SK-N-SH (cell line): ENCODE results near the gene SEMA3C. TPM values are rescaled to one million over a fixed set of nuclear protein-coding genes. Genes with fewer than 3 reads are reported as not detected.
A peak's percentile ranks its signal among the peaks of the same experiment; 100 is the strongest.

Experiments used
- CTCF ChIA-PET: fragments of 300-600, 350-600 bp; formaldehyde crosslinking; extraction: SDS; loops from one replicate; lab custom pipeline; 2021; lab: Yijun Ruan, JAX
- POLR2A ChIA-PET: fragments of 350-600 bp; sonication (Branson Sonifier 250); formaldehyde crosslinking; extraction: SDS; loops from one replicate; lab custom pipeline; 2020; ENCODE audit warnings: antibody characterized with exemption, inconsistent platforms; lab: Yijun Ruan, JAX
- DNase-seq: peaks from one replicate; pipeline ENCODE4 v3.0.0; 2012
- H2AFZ ChIP-seq: fragments of 200-600 bp; sonication (generic); 2 replicates; pipeline ENCODE4 v1.8.1; 2016; ENCODE audit warnings: antibody characterized with exemption, mild to moderate bottlenecking, low read depth
- H3F3A ChIP-seq: fragments of 200-600 bp; sonication (generic); replicated peaks from 2 replicates; pipeline ENCODE3; 2016; ENCODE audit warnings: antibody characterized with exemption, mild to moderate bottlenecking; ENCODE audit not compliant: insufficient read depth
- H3K27ac ChIP-seq, 2 experiments: fragments of 200-500 bp in 1 of 2; fragments of 200-600 bp in 1 of 2; sonication (Bioruptor generic) in 1 of 2; sonication (generic), shearing (Covaris generic) in 1 of 2; 2 replicates each; pipeline versions ENCODE4 v1.5.1 to v1.6.1; 2014 to 2016; ENCODE audit warnings: low read depth in 2 of 2, inconsistent platforms in 1 of 2, low read length in 1 of 2, mild to moderate bottlenecking in 1 of 2, mixed read lengths in 1 of 2
- H3K27me3 ChIP-seq: fragments of 200-600 bp; sonication (generic), shearing (Covaris generic); 2 replicates; pipeline ENCODE4 v1.6.1; 2016; ENCODE audit warnings: mixed run types; ENCODE audit not compliant: insufficient read depth
- H3K36me3 ChIP-seq, 2 experiments: fragments of 200-500 bp in 1 of 2; fragments of 200-600 bp in 1 of 2; sonication (Bioruptor generic) in 1 of 2; sonication (generic) in 1 of 2; replicated peaks in 1 of 2; 2 replicates each; pipeline versions ENCODE3 to v1.5.1; 2014 to 2016; ENCODE audit warnings: low read length in 1 of 2, mild to moderate bottlenecking in 1 of 2; ENCODE audit not compliant: insufficient read depth in 2 of 2, control insufficient read depth in 1 of 2
- H3K4me1 ChIP-seq, 2 experiments: fragments of 200-500 bp in 1 of 2; fragments of 200-600 bp in 1 of 2; sonication (Bioruptor generic) in 1 of 2; sonication (generic), shearing (Covaris generic) in 1 of 2; 2 replicates each; pipeline versions ENCODE4 v1.5.1 to v1.6.1; 2014 to 2016; ENCODE audit warnings: low read depth in 1 of 2, low read length in 1 of 2, mixed run types in 1 of 2; ENCODE audit not compliant: insufficient read depth in 2 of 2, control insufficient read depth in 1 of 2
- H3K4me2 ChIP-seq: fragments of 200-600 bp; sonication (generic), shearing (Covaris generic); 2 replicates; pipeline ENCODE4 v1.6.1; 2017; ENCODE audit warnings: mixed run types
- H3K4me3 ChIP-seq, 2 experiments: fragments of 200-500 bp in 1 of 2; fragments of 200-600 bp in 1 of 2; sonication (Bioruptor generic) in 1 of 2; sonication (generic), shearing (Covaris generic) in 1 of 2; 2 replicates each; pipeline versions ENCODE4 v1.5.1 to v1.8.1; 2014 to 2016; ENCODE audit warnings: low read depth in 2 of 2, inconsistent platforms in 1 of 2, low read length in 1 of 2, mild to moderate bottlenecking in 1 of 2, mixed read lengths in 1 of 2, moderate library complexity in 1 of 2
- H3K79me2 ChIP-seq: fragments of 200-600 bp; sonication (generic); 2 replicates; pipeline ENCODE4 v1.8.1; 2017; ENCODE audit warnings: mild to moderate bottlenecking; ENCODE audit not compliant: insufficient read depth
- H3K9ac ChIP-seq: fragments of 200-600 bp; sonication (generic); 2 replicates; pipeline ENCODE4 v1.6.1; 2017; ENCODE audit warnings: mixed run types
- H3K9me2 ChIP-seq: fragments of 200-600 bp; sonication (generic); 2 replicates; pipeline ENCODE4 v1.6.1; 2017; ENCODE audit warnings: mixed run types
- H3K9me3 ChIP-seq: fragments of 200-600 bp; sonication (generic); 2 replicates; pipeline ENCODE4 v1.6.1; 2017; ENCODE audit warnings: mixed run types, mild to moderate bottlenecking, moderate library complexity
- H4K20me1 ChIP-seq: fragments of 200-600 bp; sonication (generic); 2 replicates; pipeline ENCODE4 v1.6.1; 2017; ENCODE audit warnings: mild to moderate bottlenecking, mixed run types; ENCODE audit not compliant: insufficient read depth
- CHD2 ChIP-seq: fragments of 150-350 bp; IDR thresholded peaks from 2 replicates; pipeline ENCODE4 v1.6.1; 2018; ENCODE audit warnings: low read length; ENCODE audit not compliant: partially characterized antibody
- CTCF ChIP-seq: fragments of 200-600 bp; sonication (generic); IDR thresholded peaks from 2 replicates; pipeline ENCODE4 v1.6.1; 2017; ENCODE audit warnings: antibody characterized with exemption, mild to moderate bottlenecking, moderate library complexity
- ELF1 ChIP-seq: IDR thresholded peaks from 2 replicates; pipeline ENCODE4 v1.4.0; 2012
- EP300 ChIP-seq, 2 experiments: IDR thresholded peaks; 2 replicates each; pipeline versions ENCODE4 v1.4.0 to v1.6.1; 2012; ENCODE audit warnings: borderline replicate concordance in 1 of 2, low read depth in 1 of 2, low read length in 1 of 2
- FOSL2 ChIP-seq: IDR thresholded peaks from 2 replicates; pipeline ENCODE4 v1.4.0; 2012; ENCODE audit warnings: low read depth, mild to moderate bottlenecking, moderate library complexity, borderline replicate concordance
- FOXJ3 ChIP-seq: sonication (generic); formaldehyde crosslinking; IDR thresholded peaks from 2 replicates; pipeline ENCODE4 v1.5.1; 2020; ENCODE audit warnings: mild to moderate bottlenecking, missing genetic modification reagents
- JUND ChIP-seq: IDR thresholded peaks from 2 replicates; pipeline ENCODE4 v1.4.0; 2012
- MAX ChIP-seq: IDR thresholded peaks from 2 replicates; pipeline ENCODE4 v1.4.0; 2012; ENCODE audit warnings: low read depth
- NFIC ChIP-seq: IDR thresholded peaks from 2 replicates; pipeline ENCODE4 v1.4.0; 2012; ENCODE audit warnings: borderline replicate concordance
- RXRA ChIP-seq: IDR thresholded peaks from 2 replicates; pipeline ENCODE4 v1.4.0; 2012; ENCODE audit warnings: low read depth, mild to moderate bottlenecking, borderline replicate concordance
- WGBS: methylation state at CpG from one replicate; pipeline ENCODE4 v1.1.6; 2017; ENCODE audit warnings: low lambda C conversion rate; 5-methylcytosine and 5-hydroxymethylcytosine counted together
- polyA plus RNA-seq, 3 experiments: library from polyadenylated mRNA; depleted of rRNA; stranded (reverse); fragments of >200 nt; gene quantifications; 2 replicates each; pipeline ENCODE4 v1.2.3, GENCODE V29; 2012

Gene SEMA3C
- polyA plus RNA-seq, 1 of the 3 experiments (the other 2 are of a cell fraction) = 51.1 TPM

- TF ChIP-seq CTCF = no peak
- TF ChIP-seq CHD2 = no peak
- TF ChIP-seq EP300 (IDR thresholded peaks at IDR 0.05; ENCODE audit: borderline replicate concordance in 1 of 2, low read depth in 1 of 2, low read length in 1 of 2) = no peak
- TF ChIP-seq FOXJ3 (CRISPR knock-in tag) = no peak
- no peak for TF ChIP-seq JUND
- TF ChIP-seq, all 33 proteins: peak for 0
- Histone ChIP-seq H2AFZ (peak overlapping the region; percentile 1; the same call in 1 of the 2 replicates), H3K4me2 (0 out of 2 replicates have a peak overlapping the region, but pooled peaks have one; percentile 0), H3K79me2 (no peaks in the 10 kb centered on the region), H3K9me3 (no peaks in the 10 kb centered on the region; the same call in 1 of the 2 replicates), H3F3A (peaks cover 36% of the 10 kb centered on the region), H3K4me1 (peaks cover 15 to 20% of the 10 kb centered on the region in 2 experiments; a peak in 3 of 4 replicates), H3K36me3 (peaks cover 18 to 47% of the 10 kb centered on the region in 2 experiments), H3K4me3 (no peak overlapping the region), H3K27ac (peak overlapping the region; percentile 33 to 64), H3K9ac (no peak overlapping the region), H3K9me2 (no peaks in the 10 kb centered on the region), H4K20me1 (no peaks in the 10 kb centered on the region), H3K27me3 (no peaks in the 10 kb centered on the region)
- no peak for DNase-seq
- WGBS = 86% methylated on average over 6 of the region's 6 CpGs
- ChIA-PET POLR2A (no interaction called here), CTCF (interaction anchor here (0.9 to 1.1 kb wide), 5 partner anchors 22 to 238 kb away, joined by 3 to 4 read pairs (median 3); no protein-coding TSS in a partner anchor)
Observed at GRCh38 chr7:80806663-80807062, 112.2 kb downstream of the SEMA3C start.

GRCh38 chr7:80804589-80804988, 114.3 kb downstream of the SEMA3C start:
- H3K79me2 ChIP-seq = no peaks in the 10 kb centered on the region
- CTCF ChIA-PET = no interaction called here
- H4K20me1 ChIP-seq = no peaks in the 10 kb centered on the region
- H3K4me3 ChIP-seq = no peak overlapping the region
- no peaks in the 10 kb centered on the region for H3K9me3 ChIP-seq
- H3F3A ChIP-seq = peaks cover 26% of the 10 kb centered on the region
- H3K27me3 ChIP-seq = no peaks in the 10 kb centered on the region
- H3K36me3 ChIP-seq = peaks cover 27 to 52% of the 10 kb centered on the region in 2 experiments
- no peak for DNase-seq
- 85% methylated on average over 4 of the region's 4 CpGs for WGBS
- H3K4me1 ChIP-seq = peaks cover 15 to 20% of the 10 kb centered on the region in 2 experiments; a peak in 3 of 4 replicates
- H3K9me2 ChIP-seq = no peaks in the 10 kb centered on the region
- no peak overlapping the region for H3K27ac ChIP-seq
- no peak overlapping the region for H2AFZ ChIP-seq
- H3K9ac ChIP-seq = no peak overlapping the region
- TF ChIP-seq ELF1 (no peak), FOXJ3 (CRISPR knock-in tag) (no peak), NFIC (no peak), FOSL2 (peak; percentile 33; the same call in 1 of the 2 replicates), RXRA (no peak), JUND (peak; percentile 24; the same call in 1 of the 2 replicates), MAX (no peak)
- POLR2A ChIA-PET = no interaction called here
- H3K4me2 ChIP-seq = no peak overlapping the region
